ENCODE results near the gene CETN2.

DNA sequence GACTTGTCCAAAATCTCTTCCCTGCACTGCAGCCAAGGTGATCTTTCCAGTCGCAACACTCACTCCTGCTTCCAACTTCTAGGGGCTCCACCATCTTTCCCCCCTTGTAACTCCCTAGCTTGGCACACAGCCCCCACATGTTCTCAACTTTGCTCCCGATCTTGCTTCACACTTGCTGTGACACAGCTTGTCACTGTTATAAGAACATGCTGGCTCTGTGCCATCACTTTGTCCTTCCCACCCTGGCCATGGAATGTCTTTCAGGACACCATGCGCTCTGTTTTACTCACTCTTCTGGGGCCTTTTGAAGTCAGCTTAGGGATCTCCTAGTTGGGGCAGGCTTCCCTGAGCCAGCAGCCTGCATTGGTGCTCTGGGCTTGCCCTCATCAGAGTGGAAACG is 2.8 kb upstream of the CETN2 start:
- no peak for TF ChIP-seq YY1 (IDR thresholded peaks at IDR 0.05; ENCODE audit: insufficient read depth, insufficient read length)
- TF ChIP-seq SUZ12 (IDR thresholded peaks at IDR 0.05; ENCODE audit: extremely low read depth, insufficient read depth, insufficient read length) = no peak

Data from NT2/D1 (cell line).